Right renal cortex interstitium (tissue), 3 donors: ENCODE results near the gene L1CAM. TPM values are rescaled to one million over a fixed set of nuclear protein-coding genes. Genes with fewer than 3 reads are reported as not detected.

ENCODE experiments used
- DNase-seq, 3 donors: peaks; one replicate each; pipeline ENCODE4 v3.0.0-alpha.2; 2013; ENCODE audit warnings: low read depth in 3 of 3, low spot score in 2 of 3
- polyA plus RNA-seq, 3 donors: library from polyadenylated mRNA; unstranded; fragments of 120-200 nt; gene quantifications; one replicate each; pipeline ENCODE4 v1.2.1, GENCODE V29; 2013; ENCODE audit not compliant: insufficient read length in 3 of 3

The L1CAM gene
- polyA plus RNA-seq, 3 donors = 39.8 to 50.8 (median 47.8) TPM

GRCh38 chrX:153924149-153924861, 38.3 kb upstream of the L1CAM start:
- no peak for DNase-seq

DNA sequence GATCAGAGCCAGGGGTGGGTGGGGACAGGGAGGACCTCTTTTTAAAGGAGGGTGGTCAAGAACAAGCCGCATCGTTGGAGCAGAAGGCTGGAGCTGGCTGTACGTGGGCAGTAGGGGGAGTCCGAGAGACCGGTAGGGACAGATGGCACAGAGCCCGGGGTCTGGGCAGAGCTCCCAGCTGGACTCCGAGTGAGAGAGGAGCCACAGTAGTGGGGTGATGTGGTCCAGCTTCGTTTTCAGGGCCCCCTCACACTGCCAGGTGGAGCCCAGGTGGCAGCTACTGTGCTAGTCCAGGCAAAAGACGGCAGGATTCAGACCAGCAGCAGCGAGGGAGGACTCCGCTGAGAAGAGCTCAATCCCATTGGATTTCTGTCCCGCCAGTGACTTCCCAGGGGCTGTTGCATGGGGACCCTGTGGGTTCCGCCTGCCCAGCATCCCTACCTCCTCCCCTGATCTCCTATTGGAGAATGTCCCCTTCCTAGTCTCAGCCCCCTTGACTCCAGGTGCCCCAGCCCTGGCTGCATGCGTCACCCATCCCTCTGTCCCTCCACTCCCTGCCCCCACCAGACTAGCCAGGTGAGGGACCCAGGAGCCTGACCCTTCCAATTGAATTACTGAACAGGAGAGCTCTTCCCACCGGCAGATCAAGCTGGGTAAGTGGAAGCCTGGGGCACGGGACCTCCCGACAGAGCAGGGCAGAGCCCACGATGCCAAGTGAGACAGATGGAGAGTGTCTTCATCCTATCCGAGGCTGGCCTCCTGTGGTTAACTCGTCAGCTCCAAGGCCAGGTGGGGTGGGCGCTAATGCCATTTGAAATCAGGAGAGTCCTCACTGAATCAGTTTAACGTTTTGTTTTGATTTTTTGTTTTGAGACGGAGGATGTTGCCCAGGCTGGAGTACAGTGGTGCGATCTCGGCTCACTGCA, 37.2 kb upstream of the L1CAM start:
- DNase-seq = no peak

DNA sequence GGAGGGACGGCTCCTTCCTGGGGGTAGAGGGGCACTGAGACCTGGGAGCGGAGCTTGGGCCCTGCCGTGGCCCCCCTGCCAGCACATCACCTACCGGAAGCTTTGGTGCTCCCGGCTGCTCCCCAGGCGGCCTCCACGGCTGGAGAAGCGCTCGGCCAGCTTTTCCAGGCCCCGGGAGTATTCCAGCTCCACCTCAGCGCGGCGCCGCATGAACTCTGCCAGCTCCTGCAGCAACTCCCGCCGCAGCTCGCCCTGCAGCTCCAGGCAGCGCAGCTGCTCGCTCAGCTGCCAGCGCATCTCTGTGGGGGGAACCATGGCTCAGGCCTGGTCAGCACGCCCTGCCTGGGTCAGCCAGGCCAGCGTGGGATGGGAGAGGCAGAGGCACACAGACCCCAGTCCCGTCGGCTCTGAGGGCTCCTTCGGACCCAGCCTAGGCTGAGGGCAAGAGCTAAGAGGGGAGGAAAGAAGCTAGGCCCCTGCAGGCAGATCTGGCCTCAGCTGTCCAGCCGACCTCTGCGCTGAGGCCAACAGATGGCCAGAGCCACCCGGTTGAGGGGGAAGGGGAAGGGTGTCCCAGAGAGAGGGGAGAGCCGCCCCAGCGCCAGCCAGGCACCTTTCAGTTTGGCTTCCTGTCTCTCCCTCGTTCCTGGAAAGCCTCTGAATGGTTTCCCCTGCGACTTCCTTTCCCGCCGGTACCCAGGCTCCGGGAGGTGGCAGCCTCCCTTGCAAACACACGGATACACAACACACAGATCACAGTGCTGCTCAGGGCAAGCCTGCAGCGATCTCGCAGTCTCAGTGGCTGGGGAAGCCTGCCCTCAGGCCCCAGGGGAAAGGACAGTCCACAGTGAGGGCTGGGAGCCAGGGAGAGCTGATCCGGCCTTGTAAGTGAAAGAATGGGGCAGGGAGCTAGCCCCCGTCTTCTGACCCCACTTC, 35.8 kb upstream of the L1CAM start:
- no peak for DNase-seq

GRCh38 chrX:153921070-153921469, 35.1 kb upstream of the L1CAM start:
- DNase-seq = no peak

DNA sequence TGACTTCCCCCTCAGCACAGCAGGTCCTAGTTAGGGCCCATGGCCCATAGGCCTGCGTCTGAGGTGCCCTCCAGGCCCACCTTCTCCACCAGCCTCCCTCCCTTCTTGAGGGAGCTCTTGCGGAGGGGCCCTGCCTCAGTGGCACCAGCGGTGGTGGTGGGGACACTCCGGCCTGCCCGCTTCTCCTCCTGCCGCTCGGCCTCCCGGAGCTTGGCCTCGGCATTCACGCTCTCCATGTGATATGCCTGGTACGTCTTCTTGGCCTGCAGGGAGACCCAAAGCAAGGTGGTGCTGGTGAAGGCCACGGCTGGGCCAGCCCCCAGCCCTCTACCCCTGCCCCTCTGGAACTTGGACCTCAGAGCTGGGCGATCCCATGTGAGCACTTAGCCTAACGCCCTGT, 34.6 kb upstream of the L1CAM start:
- no peak for DNase-seq

GRCh38 chrX:153919281-153919680, 33.3 kb upstream of the L1CAM start:
- no peak for DNase-seq

DNA sequence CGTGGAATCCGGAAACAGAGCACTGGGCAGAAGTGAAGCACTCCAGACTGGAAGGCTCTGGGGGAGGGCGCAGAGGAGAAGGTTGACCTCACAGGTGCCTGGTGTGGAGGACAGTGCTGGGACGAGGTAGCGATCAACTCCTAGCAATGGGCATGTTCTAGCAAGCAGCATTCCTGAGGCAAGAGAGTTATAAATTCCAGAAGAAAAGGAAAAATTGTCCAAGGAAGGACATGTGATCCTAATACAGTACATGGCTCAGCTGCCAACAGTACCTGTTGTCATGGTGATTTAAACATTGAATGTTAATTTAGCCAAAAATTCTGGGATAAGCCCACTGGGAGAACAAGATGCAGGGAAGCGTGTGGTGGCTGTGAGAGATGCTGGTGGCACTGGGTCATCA, 31.9 kb upstream of the L1CAM start:
- DNase-seq = no peak

DNA sequence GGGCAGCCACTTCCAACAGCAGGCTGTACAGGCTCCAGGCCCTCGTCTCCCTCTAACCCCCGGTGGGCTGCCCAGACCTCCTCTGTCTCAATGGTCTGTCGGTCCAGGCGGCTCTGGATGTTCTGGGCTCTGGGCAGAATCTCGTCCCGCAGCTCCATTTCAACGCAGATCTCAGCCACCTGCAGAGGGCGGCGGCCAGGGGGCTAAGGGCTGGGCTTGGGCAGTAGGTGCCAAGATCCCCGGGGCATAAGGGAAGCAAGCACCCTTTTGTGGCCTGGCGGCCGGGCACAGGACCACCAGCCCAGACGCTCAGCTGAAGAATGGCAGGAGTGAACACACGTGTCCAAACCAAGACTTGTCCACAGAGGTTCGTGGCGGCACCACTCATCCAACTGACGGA, 27.7 kb upstream of the L1CAM start:
- no peak for DNase-seq

DNA sequence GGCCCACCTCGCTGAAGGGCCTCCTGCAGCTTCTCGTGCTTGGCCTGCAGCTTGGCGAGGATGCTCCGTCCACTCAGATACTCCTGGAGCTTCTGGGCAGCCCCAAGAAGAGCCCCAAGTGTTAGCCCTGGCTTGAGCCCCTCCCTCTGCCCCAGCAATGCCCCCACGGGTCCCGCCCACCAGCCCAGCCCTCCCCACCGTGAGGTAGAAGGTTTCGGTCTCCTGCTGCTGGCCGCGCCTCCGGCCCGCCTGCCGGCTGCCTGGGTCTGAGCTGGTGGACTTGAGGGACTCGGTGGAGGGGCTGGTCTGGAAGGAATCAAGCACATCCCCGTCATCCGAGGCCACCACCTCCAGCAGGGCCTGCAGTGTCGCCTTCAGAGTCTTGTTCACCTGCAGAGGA, 27.2 kb upstream of the L1CAM start:
- DNase-seq = no peak

DNA sequence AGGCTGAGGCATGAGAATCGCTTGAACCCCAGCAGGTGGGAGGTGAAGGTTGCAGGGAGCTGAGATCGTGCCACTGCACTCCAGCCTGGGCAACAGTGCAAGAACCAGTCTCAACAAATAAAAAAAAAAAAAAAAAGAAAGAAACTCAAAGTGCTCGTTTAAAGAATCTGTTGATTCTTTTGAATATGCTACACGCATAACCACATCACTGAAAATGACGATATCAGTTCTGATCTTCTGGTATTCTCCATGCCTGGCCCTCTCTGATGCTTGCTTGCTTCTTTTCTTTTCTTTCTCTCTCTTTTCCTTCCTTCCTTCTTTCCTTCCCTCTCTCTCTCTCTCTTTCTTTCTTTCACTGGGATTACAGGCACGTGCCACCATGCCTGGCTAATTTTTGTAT, 25.8 kb upstream of the L1CAM start:
- no peak for DNase-seq

DNA sequence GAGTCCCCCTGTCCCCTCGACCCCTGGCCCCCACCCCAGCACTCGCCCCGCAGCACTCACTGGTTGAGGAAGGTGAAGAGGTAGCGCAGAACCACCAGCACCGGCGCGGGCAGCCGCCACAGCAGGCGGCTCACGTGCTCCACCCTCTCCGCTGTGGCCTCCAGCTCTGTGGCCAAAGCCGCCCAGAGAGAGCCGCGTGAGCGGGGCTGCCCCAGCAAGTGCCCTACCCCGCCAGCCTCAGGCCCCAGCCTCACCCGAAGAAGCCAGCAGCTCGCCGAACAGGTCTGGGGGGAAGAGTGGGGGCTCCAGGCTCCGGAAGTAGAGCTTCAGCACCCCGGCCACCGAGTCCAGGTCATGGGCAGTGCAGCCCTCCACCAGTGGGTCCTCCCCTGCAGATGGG, 24.5 kb upstream of the L1CAM start:
- DNase-seq = no peak

DNA sequence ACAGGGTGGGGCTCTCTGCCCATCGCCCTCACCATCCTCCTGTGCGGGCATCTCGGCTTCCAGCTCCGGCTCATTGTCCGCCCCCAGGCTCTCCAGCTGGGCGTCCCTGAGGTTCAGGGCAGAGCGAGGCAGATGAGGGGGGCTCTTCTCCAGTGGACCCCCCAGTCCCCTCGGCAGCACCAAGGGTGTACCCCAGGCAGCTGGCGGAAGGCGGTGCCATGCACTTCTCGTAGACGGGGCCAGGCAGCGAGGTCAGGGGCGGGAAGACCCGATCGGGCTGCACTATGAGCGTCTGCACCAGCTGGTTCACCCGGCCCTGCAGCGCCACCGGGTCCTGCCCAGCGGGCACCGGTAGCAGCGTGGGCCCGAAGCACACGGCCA, 24.0 kb upstream of the L1CAM start:
- no peak for DNase-seq

- no peak for DNase-seq
Measured at GRCh38 chrX:153909024-153909979, 23.3 kb upstream of the L1CAM start.

- DNase-seq = no peak
Measured at GRCh38 chrX:153908219-153908860, 22.4 kb upstream of the L1CAM start.

GRCh38 chrX:153907456-153907855, 21.5 kb upstream of the L1CAM start:
- no peak for DNase-seq

DNA sequence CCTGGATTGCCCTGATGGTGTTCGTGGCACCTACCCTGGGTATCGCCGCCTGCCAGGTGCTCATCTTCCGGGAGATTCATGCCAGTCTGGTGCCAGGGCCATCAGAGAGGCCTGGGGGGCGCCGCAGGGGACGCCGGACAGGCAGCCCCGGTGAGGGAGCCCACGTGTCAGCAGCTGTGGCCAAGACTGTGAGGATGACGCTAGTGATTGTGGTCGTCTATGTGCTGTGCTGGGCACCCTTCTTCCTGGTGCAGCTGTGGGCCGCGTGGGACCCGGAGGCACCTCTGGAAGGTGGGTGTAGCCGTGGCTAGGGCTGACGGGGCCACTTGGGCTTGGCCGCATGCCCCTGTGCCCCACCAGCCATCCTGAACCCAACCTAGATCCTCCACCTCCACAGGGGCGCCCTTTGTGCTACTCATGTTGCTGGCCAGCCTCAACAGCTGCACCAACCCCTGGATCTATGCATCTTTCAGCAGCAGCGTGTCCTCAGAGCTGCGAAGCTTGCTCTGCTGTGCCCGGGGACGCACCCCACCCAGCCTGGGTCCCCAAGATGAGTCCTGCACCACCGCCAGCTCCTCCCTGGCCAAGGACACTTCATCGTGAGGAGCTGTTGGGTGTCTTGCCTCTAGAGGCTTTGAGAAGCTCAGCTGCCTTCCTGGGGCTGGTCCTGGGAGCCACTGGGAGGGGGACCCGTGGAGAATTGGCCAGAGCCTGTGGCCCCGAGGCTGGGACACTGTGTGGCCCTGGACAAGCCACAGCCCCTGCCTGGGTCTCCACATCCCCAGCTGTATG, 20.3 kb upstream of the L1CAM start:
- DNase-seq = no peak

DNA sequence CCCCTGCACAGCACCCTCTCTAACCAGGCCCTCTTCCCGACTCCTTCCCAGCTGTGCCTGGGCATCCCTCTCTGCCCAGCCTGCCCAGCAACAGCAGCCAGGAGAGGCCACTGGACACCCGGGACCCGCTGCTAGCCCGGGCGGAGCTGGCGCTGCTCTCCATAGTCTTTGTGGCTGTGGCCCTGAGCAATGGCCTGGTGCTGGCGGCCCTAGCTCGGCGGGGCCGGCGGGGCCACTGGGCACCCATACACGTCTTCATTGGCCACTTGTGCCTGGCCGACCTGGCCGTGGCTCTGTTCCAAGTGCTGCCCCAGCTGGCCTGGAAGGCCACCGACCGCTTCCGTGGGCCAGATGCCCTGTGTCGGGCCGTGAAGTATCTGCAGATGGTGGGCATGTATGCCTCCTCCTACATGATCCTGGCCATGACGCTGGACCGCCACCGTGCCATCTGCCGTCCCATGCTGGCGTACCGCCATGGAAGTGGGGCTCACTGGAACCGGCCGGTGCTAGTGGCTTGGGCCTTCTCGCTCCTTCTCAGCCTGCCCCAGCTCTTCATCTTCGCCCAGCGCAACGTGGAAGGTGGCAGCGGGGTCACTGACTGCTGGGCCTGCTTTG, 19.6 kb upstream of the L1CAM start:
- DNase-seq = no peak
